Neural crest cell (in vitro differentiated cells): ENCODE data around the gene RTP5. TPM values are rescaled to one million over a fixed set of nuclear protein-coding genes. Genes with fewer than 3 reads are reported as not detected.

Experiments
- DNase-seq: peaks from one replicate; pipeline ENCODE4 v3.0.0; 2021; ENCODE audit warnings: low read depth, mixed read lengths, low spot score
- H3K27ac Mint-ChIP-seq: one replicate; pipeline ENCODE4 v1.8.0; 2021; ENCODE audit warnings: mild to moderate bottlenecking, mixed read lengths; ENCODE audit not compliant: unreplicated experiment
- H3K27me3 Mint-ChIP-seq: 2 replicates; pipeline ENCODE4 v1.8.0; 2021; ENCODE audit warnings: low read depth, mild to moderate bottlenecking, mixed read lengths
- H3K36me3 Mint-ChIP-seq: 2 replicates; pipeline ENCODE4 v1.8.0; 2021; ENCODE audit warnings: low read depth, mild to moderate bottlenecking, mixed read lengths
- H3K4me1 Mint-ChIP-seq: 2 replicates; pipeline ENCODE4 v1.8.0; 2021; ENCODE audit warnings: mixed read lengths
- H3K4me3 Mint-ChIP-seq: one replicate; pipeline ENCODE4 v1.8.0; 2021; ENCODE audit warnings: mild to moderate bottlenecking, mixed read lengths
- H3K9me3 Mint-ChIP-seq: 2 replicates; pipeline ENCODE4 v1.8.0; 2021; ENCODE audit warnings: mixed read lengths
- CTCF ChIP-seq: fragments of 200-600 bp; sonication (generic); conservative IDR thresholded peaks from 2 replicates; pipeline ENCODE4 v1.5.0; 2021; ENCODE audit warnings: antibody characterized with exemption, mild to moderate bottlenecking
- total RNA-seq: library from RNA; stranded (reverse); gene quantifications from 2 replicates; pipeline ENCODE4 v1.2.1, GENCODE V29; 2021

Gene RTP5
- total RNA-seq, 1 donor from 2014 or later, result not detected

- no peaks in the 10 kb centered on the region for H3K36me3 Mint-ChIP-seq
- no peak for TF ChIP-seq CTCF
- no peaks in the 10 kb centered on the region for H3K27me3 Mint-ChIP-seq
- no peak for DNase-seq
- no peak overlapping the region for H3K27ac Mint-ChIP-seq
- H3K4me1 Mint-ChIP-seq, result peaks cover 10% of the 10 kb centered on the region
- no peak overlapping the region for H3K4me3 Mint-ChIP-seq
- H3K9me3 Mint-ChIP-seq, result no peaks in the 10 kb centered on the region
Observed at GRCh38 chr2:241857041-241857541, 12.4 kb upstream of the RTP5 start.

- no peaks in the 10 kb centered on the region for H3K27me3 Mint-ChIP-seq
- TF ChIP-seq CTCF, result no peak
- no peak for DNase-seq
Observed at GRCh38 chr2:241857572-241858121, 11.9 kb upstream of the RTP5 start.

GRCh38 chr2:241858206-241859016 is 11.1 kb upstream of the RTP5 start, which contains the start of gene PDCD1:
Gene PDCD1 (minus strand): TSS chr2:241858894. CDS start chr2:241858838, 56 bp downstream.
- no peak for DNase-seq
- Mint-ChIP-seq H3K4me1 (peaks cover 10% of the 10 kb centered on the region), H3K27me3 (no peaks in the 10 kb centered on the region), H3K9me3 (no peaks in the 10 kb centered on the region), H3K4me3 (no peak within 1 kb of the TSS), H3K36me3 (no peaks in the 10 kb centered on the region), H3K27ac (peak within 1 kb of the TSS; percentile 93)
- TF ChIP-seq CTCF, result no peak

More at GRCh38 chr2:241857572-241858121, 11.9 kb upstream of the RTP5 start:
- Mint-ChIP-seq H3K9me3 (no peaks in the 10 kb centered on the region), H3K4me1 (peaks cover 10% of the 10 kb centered on the region), H3K36me3 (no peaks in the 10 kb centered on the region), H3K27ac (no peak overlapping the region), H3K4me3 (no peak overlapping the region)

GRCh38 chr2:241859017-241859435 is 10.5 kb upstream of the RTP5 start:
- Mint-ChIP-seq H3K27me3 (no peaks in the 10 kb centered on the region), H3K4me1 (peaks cover 12% of the 10 kb centered on the region), H3K4me3 (no peak overlapping the region), H3K27ac (no peak overlapping the region), H3K9me3 (peaks cover under 1% of the 10 kb centered on the region), H3K36me3 (no peaks in the 10 kb centered on the region)
- TF ChIP-seq CTCF, result no peak
- no peak for DNase-seq

- Mint-ChIP-seq H3K9me3 (peaks cover 6% of the 10 kb centered on the region), H3K27ac (peak overlapping the region; percentile 93), H3K4me1 (peaks cover 16% of the 10 kb centered on the region), H3K36me3 (peaks cover 4% of the 10 kb centered on the region), H3K27me3 (peaks cover 5% of the 10 kb centered on the region), H3K4me3 (no peak overlapping the region)
- peak; percentile 23 for TF ChIP-seq CTCF
- no peak for DNase-seq
Observed at GRCh38 chr2:241859436-241860183, 9.9 kb upstream of the RTP5 start.
